K562 (cell line): Measurements from ENCODE around the gene ZMYND15.

Experiments
- ARNT ChIP-seq, 2 experiments: fragments of 450-650 bp; IDR thresholded peaks; 2 replicates each; pipeline ENCODE4 v1.6.1; 2016; ENCODE audit warnings: mild to moderate bottlenecking in 1 of 2
- HDAC2 ChIP-seq: fragments of 450-650 bp; IDR thresholded peaks from 2 replicates; pipeline ENCODE4 v1.6.1; 2016; ENCODE audit warnings: mild to moderate bottlenecking
- RAD21 ChIP-seq, 2 experiments: fragments of 250-450 bp in 1 of 2; fragments of 450-650 bp in 1 of 2; sonication (Bioruptor Pico) in 1 of 2; formaldehyde crosslinking in 1 of 2; IDR thresholded peaks in 1 of 2; conservative IDR thresholded peaks in 1 of 2; 2 replicates each; pipeline versions ENCODE4 v1.4.0 to v1.8.0; 2020 to 2022; ENCODE audit warnings: mild to moderate bottlenecking in 2 of 2, moderate library complexity in 1 of 2
- SRF ChIP-seq, 2 experiments: fragments of 250-450, 450-650 bp in 1 of 2; sonication (Bioruptor Pico) in 1 of 2; sonication (generic) in 1 of 2; formaldehyde crosslinking; IDR thresholded peaks; 2 replicates each; pipeline versions ENCODE4 v1.5.0 to v1.5.1; 2020 to 2022; ENCODE audit warnings: mild to moderate bottlenecking in 1 of 2, missing genetic modification reagents in 1 of 2
- ZBED1 ChIP-seq: IDR thresholded peaks from 2 replicates; pipeline ENCODE4 v1.6.1; 2014
- ZNF778 ChIP-seq: fragments of 450-650 bp; formaldehyde crosslinking; IDR thresholded peaks from 2 replicates; pipeline ENCODE4 v1.4.0; 2020; ENCODE audit warnings: mild to moderate bottlenecking, moderate library complexity
- TF ChIP-seq, protein P1 (sequence below), 3 experiments: IDR thresholded peaks in 2 of 3; conservative IDR thresholded peaks in 1 of 3; 2 replicates each; pipeline ENCODE4 v1.5.1; 2011 to 2012; ENCODE audit warnings: low read length in 3 of 3, mild to moderate bottlenecking in 3 of 3, control low read depth in 2 of 3, improper control_type of control experiment in 1 of 3, inconsistent platforms in 1 of 3, low read depth in 1 of 3, mixed read lengths in 1 of 3, moderate library complexity in 1 of 3; ENCODE audit not compliant: insufficient read depth in 2 of 3
- TF ChIP-seq, protein P2 (sequence below): sonication (generic); formaldehyde crosslinking; IDR thresholded peaks from 2 replicates; pipeline ENCODE4 v1.8.1; 2022; ENCODE audit warnings: missing genetic modification reagents

DNA sequence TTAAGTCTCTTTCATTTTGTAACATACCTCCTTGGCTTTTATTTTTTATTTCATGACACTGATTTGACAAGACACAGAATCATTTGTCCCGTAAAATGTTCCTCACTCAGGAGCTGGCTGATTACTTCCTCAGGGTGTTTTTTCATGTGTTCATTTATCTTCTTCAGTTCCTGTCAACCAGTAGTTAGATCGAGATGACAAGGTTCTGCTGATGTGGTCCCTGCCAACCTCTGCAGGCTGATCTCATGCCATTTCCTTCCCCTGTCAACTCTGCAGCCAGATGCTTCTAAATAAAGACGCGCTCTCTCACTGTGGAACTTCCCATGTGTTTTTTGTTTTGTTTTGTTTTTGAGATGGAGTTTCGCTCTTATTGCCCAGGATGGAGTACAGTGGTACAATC lies 8.2 kb downstream of the ZMYND15 start:
- TF ChIP-seq RAD21 (CRISPR knock-in tag; conservative IDR thresholded peaks at IDR 0.05 in 1 of 2, IDR thresholded peaks at IDR 0.05 in 1 of 2) (no peak), ZNF778 (no peak), ARNT (IDR thresholded peaks at IDR 0.05) (no peak), HDAC2 (no peak), SRF (CRISPR knock-in tag; IDR thresholded peaks at IDR 0.05) (no peak), ZBED1 (no peak)
- TF ChIP-seq, protein P1, sequence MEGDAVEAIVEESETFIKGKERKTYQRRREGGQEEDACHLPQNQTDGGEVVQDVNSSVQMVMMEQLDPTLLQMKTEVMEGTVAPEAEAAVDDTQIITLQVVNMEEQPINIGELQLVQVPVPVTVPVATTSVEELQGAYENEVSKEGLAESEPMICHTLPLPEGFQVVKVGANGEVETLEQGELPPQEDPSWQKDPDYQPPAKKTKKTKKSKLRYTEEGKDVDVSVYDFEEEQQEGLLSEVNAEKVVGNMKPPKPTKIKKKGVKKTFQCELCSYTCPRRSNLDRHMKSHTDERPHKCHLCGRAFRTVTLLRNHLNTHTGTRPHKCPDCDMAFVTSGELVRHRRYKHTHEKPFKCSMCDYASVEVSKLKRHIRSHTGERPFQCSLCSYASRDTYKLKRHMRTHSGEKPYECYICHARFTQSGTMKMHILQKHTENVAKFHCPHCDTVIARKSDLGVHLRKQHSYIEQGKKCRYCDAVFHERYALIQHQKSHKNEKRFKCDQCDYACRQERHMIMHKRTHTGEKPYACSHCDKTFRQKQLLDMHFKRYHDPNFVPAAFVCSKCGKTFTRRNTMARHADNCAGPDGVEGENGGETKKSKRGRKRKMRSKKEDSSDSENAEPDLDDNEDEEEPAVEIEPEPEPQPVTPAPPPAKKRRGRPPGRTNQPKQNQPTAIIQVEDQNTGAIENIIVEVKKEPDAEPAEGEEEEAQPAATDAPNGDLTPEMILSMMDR (IDR thresholded peaks at IDR 0.05 in 2 of 3, conservative IDR thresholded peaks at IDR 0.05 in 1 of 3; ENCODE audit: insufficient read depth in 2 of 3, low read depth in 1 of 3, low read length in 3 of 3), result no peak
- TF ChIP-seq, protein P2, sequence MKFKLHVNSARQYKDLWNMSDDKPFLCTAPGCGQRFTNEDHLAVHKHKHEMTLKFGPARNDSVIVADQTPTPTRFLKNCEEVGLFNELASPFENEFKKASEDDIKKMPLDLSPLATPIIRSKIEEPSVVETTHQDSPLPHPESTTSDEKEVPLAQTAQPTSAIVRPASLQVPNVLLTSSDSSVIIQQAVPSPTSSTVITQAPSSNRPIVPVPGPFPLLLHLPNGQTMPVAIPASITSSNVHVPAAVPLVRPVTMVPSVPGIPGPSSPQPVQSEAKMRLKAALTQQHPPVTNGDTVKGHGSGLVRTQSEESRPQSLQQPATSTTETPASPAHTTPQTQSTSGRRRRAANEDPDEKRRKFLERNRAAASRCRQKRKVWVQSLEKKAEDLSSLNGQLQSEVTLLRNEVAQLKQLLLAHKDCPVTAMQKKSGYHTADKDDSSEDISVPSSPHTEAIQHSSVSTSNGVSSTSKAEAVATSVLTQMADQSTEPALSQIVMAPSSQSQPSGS (CRISPR knock-in tag), result no peak
